Measurements from ENCODE around the gene TRPC4.

The TRPC4 gene

DNA sequence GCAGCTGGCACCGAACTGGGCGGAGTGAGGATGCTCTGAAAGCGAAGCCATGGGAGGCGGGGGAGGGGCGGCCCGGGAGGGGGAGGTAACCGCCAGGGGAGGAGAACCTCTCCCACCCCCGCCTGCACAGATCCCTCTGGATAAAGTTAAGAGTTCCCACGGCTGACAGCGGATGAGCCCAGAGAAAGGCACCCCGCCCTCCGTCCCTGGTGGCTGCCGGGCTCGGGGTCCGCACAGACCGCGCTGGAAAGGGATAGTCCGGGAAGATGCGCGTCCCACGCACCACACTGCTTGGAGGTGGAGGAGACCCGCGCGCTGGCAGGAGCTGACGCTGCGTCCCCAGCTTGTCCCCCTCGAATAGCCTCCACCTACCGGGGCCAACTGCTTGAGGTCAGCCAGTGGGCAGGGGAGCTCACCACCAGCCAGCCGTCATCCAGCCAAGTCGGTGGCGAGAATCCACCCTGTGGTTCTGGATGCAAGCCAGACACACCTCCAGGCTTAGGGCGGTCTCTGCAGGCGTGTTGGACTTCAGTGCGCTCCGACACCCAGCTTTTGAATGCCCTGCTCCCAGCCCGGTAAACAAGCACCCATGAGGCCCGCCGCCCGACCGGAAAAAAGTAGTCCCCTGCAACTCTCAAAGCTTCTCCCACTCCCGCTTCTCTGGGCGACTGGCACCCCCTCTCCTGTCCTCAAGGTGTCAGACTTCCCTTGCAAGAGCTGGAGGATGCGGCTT is at the start of gene TRPC4:
TRPC4 (minus strand) TSS at position 17 of the 733 bp plus-strand sequence. CDS start 86,439 bp downstream, outside the sequence.
- no peak for DNase-seq

DNA sequence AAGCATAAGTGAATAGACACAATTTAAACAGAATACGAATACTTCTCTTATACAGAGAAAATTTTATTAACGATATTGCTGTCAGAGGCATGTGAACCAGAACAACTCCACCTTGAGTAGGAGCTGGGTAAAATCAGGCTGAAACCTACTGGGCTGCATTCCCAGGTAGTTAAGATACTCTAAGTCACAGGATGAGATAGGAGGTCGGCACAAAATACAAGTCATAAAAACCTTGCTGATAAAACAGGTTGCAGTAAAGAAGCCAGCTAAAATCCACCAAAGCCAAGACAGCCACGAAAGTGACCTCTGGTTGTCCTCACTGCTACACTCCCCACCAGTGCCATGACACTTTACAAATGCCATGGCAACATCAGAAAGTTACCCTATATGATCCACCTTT is 49.2 kb upstream of the TRPC4 start:
- DNase-seq: no peak

DNA sequence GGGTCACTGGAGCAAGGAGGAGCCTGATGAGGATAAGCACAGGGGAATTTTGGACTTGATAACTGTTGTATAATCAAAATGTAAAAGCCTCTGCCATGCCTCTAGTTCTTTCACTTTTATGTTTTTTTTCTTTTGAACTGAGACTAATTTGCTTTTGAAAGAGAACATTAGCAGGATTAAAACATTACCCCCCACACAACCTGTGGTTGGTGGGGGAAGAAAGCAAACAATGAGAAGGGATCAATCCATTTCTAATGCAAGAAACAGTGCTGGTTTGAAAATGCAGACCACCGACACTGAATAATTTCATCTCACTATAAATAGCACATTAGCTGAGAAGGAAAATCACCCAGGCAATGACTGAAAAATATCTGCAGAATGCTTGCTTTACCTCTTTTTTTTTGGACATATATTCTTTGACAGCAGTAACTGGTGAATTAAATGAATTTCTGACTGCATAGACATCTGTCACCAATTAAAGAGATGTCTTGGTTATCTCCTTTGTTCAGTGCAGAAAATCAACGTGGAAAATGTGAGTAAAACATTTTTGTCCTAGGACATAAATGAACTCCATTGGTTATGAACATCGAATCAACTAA is 48.6 kb upstream of the TRPC4 start:
- no peak for DNase-seq

DNA sequence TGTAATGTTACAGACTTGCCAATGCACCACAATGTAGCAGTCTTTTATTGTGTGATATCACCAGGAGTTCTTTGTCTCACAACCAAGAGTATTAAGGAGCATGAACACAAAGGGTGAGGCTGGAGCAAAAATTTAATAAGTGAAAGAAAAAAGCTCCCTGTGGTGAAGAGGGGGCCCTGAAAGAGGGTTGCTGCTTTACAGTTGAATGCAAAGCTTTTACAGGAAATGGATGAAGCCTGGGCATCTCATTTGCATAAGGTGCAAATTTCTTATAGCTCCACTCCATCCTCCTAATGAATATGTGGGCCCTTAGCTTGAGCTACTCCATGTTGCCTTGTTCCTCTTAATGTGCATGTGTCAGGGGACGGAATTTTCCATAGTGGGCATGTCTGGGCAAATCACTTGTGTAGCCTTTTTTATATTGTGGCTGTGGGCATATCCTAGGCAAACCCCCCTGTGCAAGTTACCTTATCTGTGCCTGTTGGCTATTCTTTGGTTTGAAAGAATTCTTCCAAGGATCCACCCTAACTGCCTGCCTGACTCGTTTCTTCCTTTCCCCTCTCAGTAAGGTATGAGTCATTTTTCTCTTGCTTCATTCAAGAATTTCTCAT is 45.3 kb upstream of the TRPC4 start:
- DNase-seq: no peak

DNA sequence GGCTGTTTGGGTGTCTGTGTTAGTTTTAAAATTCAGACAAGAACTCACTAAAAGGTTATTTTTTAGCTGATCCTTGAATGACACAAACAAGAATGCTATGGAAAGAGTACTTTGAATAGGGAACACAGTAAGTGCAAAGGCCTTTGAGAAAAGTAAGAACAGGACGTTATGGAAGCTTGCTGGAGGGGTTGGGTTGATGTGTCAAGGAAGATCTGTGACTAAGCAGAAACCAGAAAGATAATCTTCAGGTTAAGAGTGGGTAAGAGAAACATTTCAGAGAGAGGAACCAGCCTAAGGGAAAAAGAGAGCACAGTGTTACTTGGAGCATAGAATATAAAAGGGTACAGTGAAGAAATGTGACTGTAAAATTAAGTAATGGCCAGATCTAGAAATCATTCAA is 41.2 kb upstream of the TRPC4 start:
- no peak for DNase-seq

DNA sequence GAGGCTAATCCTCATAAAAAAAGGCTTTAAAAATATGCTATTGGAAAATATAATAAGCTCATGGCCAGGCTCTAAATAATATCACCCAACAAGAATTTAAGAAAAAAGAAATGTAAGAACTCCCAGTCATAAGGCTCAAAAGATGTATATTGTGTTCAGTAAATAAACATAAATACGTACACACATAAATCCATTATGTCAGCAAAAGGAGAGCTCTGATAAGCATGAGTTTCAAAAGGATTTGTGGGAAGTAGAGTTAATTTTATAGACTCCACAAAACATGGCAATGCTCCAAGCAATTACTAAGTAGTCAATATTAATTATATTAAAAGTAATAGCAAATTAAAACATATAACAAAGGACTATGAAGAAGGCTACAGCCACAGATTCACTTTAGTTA is 37.3 kb upstream of the TRPC4 start:
- DNase-seq: no peak

DNA sequence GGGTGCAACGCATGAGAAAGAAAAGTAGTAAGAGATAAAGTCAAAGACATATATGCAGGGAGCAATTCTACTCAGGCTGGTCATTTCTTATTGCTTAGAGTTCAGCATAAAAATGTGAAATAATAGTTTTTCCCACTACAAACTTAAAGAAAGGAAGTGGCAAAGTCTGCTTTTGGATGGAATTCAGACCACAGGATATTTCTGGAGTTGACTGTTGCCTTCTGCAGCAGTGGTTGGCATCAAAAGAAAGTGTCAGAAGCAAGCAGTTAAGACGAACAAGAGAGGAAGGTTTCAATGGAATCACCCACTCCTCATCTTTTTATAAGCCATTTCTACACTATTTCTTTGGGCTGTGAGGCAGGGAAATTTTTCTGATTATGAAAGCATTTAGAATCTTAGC is 36.2 kb upstream of the TRPC4 start:
- no peak for DNase-seq

DNA sequence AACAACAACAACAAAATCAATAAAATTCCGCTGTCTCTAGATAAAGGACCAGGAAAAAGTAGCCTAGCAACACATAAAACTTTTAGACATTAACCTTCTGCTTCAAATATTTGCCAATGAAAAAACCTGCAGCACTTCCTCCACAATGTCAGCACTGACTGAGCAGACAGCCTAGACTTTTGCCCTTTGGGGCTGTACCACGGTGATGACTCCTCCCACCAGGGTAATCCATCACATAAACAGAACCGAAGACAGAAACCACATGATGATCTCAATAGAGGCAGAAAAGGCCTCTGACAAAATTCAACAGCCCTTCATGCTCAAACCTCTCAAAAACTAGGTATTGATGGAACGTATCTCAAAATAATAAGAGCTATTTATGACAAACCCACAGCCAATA is 30.2 kb upstream of the TRPC4 start:
- DNase-seq: no peak

DNA sequence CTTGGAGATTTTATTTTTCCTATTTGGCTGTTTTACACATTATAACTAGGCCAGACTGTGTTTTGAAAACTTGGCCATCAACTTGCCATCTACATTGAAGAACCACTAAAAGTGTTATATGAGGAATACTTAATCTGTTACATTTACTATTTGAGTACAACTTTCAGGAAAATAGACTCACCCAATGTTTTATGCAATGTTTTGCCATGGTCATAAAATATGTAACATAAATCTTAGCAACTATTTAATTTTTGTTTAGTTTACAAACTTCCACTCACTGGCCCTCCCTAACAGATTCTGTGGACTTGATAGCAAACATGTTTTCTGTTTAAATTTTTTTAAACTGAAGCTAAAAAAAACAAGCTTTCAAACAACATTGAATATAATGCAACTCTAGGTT is 23.7 kb upstream of the TRPC4 start:
- no peak for DNase-seq

DNA sequence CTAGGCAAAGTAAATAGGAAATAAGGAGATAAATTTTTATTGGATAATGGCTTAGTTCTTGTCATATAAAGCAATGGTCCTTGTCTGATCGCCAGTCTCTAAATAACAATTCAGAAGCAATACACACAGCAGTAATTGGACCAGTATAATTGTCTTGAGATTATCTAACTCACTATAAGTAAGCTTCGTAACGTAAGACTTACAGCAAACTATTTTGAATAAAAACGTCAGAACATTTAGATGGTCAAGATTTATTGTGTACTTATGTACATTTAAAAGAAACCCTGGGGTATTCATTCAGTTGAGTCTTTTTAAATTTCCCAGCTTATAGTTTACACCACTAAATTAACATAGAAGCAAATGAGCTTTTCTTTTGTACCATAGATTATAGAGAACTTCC is 20.2 kb upstream of the TRPC4 start:
- no peak for DNase-seq

DNA sequence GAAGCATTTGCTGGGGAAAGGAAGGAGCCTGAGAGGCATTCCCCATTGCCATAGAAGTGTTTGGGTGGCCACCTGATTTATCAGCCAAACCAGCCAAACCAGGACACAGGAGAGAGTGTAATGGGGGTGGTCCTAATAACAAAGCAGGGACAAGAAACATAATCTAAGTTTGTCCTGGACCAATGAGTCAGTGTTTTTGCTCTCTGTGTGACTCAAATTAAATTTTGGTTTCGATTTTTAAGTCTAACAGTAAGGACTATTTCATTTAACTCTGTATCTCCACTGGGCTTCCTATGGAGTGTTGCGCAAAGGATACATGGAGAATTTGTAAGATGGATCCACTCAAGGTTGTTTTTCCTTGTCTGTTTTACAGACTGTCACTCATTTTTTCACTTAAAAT is 19.5 kb upstream of the TRPC4 start:
- DNase-seq: no peak

DNA sequence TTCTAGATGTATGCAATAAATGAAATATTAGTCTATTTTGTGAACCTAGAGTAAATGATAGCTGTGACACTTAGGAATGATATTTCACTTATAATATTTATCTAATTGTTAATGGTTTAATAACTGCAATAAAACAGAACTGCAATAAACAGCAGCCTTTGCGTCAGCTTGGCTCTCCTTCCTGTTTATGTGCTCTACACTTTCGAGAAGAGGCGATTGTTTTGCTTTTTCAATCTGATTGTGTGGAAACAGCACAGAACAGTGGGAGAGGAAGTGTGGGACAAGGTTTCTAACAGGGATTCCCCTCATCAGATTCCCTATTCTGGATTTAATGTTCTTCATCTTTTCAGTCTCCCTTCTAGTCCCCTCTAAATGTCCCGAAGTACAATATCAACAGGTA is 17.3 kb upstream of the TRPC4 start:
- no peak for DNase-seq

DNA sequence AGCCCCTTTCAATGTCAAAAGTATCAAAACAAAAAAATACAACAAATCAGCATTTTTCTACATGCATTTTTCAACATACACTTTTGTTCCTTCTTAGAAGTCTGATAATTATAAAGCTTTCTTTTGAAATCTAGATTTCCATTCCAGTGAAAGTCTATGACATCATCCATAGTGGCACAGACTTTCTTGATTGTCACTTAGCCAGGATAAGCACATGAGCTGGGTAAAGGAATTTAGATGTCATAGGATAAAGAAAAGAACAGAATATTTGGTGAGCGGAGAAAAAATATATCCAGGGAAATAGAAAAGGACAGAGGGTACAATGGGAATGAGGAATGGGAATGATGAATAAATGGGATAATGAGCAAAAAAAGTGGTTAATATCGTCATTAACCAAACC is 15.1 kb upstream of the TRPC4 start:
- DNase-seq: no peak

DNA sequence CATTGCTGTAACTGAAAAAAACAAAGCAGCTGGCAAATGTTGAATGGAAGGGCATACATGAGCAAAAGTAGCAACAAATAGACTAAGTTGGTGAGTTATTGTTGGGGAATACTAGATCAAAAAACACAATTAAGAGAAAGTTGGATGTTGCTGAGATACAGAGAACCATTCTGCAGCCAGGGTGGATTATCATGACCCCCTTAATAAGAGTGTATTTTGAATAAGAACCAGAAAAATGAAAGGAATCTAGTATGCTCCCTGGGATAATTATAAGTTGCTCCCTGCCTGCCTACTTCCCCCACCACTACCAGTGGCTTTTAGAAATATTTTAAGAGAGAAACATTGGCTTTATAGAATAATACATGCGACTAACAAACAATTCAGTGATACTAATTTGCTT is 14.5 kb upstream of the TRPC4 start:
- DNase-seq: no peak

DNA sequence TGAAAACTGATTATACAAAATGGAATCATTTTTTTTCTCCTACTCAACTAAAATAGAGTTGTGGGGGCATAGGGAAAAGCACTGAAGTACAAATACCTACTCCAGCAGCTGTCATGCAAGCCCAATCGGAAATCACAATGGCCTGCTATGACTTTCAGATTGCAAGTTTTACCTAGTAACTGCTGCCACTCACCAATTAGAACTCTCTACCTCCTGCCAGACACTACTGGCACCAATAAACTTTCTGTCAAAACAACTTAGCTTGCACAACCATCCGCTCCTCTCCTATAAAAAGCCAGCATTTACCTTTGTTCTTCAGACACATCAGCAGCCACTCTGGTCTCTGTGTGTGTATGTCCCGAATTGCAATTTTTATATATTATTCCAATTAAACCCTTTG is 9.3 kb upstream of the TRPC4 start:
- DNase-seq: no peak

DNA sequence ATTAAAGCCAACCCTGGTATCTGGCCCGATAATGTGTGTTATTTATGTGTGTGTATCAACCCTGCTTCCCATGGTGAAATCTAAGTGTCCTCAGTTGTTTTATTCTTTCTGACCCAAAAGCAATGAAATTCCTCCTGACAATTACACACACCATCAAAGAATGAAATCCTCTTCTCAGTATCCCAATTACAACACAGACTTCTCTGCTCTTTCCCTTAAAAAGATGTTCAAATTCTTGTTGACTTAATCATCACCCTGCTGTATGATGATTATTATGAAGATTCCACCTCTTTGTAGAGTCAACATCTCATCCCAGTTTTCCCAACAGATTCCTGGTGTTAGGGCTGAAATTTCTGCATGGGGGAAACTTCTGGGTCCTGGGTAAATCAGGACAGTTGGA is 8.9 kb upstream of the TRPC4 start:
- DNase-seq: no peak

DNA sequence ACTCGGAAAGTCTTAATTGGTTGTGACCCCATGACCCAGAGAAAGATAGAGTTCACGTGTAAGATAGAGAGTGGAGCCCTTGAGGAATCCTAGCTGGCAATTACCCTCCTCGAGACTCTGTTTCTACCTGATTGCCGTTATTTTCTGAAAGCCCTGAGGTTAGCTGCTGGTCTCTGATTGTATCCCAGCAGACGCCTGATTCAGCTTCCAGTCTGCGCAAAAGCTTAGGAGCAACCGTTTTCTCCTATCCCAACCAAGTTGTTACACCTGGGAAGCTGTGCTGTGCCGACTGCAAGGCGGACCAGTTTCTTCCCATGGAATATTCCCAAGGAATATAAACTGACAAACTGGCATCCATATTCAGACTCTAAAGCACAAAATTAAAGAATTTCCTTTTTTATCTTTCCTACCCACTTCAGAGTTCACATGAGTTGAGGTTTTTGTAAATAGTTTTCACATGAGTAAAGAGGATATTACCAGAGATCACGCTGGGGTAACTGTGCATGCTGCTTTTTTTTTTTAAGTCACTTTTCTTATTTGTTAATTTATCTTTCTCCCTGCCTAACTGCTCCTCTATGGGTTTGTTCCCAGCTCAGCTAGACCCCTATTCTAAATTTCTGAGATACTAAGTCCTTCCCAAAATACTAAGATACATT is 1.5 kb upstream of the TRPC4 start:
- no peak for DNase-seq

DNA sequence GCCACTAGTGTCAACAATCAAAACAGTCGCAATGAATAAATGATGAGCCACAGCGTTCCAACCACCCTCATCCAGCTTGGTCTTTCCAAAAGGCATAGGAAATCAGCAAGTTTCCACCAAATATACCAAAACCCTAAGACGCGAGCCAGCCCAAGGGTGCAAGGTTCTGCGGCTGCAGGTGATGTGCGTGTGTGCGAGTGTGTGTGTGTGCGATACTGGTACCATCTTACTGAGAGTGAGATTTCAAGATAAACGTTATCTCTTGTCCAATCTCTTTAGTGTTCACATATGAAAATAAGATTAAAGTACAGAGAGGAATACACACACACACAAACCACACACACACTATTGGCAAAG is 895 bp upstream of the TRPC4 start:
- no peak for DNase-seq

DNA sequence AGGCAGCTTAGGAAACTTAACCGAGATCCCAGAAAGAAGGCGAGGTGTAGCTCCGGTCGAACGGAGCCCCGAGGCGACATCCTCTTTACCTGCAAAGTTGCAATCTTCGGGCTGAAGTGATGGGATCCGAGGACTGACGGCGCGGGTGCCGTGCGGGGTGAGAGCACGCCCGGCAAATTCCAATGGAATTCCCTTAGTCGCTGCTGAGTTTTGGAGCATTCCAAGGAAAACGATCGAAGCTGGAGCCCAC is 141 bp downstream of the TRPC4 start:
- no peak for DNase-seq

DNA sequence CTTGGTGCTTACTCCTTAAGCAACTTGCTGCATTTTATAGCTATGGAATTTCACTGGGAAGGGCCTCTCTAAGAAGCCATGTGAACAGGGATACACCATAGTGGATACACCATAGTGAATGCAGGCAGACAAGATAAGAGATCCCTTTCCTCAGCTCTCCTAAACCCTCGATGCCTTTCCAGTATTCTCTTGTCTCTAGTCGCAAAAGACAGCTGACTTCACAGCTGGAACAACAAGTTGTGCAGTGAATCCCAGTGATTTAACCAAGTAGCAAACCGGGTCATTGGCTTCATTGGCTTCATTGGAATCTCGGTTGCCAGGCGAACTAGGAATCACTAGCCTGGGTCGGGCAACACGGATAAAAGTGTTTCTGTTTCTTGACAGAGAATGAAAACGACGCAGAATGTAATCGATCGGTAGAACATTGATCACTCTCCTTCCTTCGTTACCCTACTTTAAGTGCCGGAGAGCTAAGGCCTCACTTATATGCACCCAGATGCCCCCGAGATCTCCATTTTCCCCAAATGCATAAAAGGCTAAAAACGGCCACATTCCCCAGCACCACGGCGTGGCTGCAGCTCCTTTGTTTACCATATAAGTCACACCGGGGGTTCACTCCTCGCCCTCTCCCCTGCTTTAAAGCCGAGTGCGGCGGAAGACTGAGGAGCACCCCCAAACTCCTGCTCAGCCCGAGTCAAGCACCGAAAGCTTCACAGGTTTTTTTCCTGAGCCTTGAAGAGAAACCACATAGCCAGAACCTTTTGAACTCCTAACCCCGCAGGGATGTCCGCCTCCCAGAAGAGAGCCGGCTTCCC is 674 bp downstream of the TRPC4 start:
- no peak for DNase-seq

DNA sequence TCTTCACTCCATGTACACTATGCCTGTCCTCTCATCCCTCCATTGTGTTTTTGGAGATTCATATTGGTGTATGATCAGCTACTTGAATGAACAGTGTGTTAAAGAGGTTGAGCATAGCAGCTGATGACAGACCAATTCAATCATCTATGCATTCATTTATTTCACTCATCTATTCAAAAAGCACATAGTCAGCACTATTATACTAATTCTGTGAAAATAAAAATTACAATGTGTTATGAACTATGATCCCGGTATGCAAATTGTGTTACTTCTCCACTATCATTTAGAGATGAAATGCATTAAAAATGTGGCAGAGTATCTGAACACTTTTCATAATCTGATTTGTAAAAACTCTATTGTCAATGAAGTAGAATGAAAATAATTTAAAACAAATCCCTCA is 5.9 kb downstream of the TRPC4 start:
- DNase-seq: no peak

DNA sequence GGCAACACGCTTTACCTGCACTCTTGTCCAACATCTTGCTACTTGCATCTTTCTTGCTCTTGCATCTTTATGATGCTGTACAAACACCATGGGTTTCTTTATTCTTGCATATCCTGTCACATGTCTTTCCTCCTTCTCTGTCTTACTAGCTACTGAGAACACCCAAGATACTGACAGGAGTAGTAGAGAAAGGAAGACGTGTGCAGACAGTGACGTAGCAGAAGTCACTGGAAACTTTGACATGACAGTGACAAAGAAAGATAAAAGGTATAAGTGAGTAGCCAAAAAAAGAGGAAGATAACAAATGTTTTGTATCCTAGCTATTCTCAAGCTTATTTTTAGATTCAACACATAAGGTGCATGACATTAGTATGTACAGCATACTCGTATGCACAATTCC is 34.2 kb downstream of the TRPC4 start:
- DNase-seq: no peak

DNA sequence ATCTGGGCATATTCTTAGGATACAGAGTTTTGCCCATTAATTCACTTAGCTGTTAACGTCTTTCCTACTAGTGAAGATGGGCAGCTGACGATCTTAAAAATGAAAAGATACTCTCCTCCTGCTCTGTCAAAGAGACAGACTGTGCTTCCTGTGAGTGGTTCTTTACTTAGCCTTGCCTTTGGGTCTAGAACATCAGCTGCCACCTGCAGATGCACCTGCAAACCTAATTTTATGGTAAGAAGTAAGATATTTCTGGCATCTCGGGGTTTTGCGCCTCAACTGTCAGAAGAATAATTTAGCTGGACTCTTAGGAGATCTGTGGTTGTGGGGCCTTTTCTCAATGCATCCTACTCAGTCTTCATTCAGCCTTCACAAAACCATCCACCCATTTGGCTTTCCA is 36.2 kb downstream of the TRPC4 start:
- no peak for DNase-seq

DNA sequence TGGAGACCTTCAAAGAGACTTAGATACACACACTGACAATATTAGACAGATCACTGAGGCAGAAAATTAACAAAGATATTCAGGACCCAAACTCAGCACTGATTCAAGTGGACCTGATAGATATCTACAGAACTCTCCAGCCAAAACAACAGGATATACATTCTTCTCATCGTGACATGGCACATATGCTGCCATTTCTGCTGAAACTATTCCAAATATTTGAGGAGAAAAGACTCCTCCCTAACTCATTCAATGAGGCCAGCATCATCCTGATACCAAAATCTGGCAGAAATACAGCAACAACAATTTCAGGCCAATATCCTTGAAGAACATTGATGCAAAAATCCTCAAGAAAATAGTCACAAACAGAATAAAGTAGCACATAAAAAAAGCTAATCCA is 53.3 kb downstream of the TRPC4 start:
- DNase-seq: no peak
